Activated B cell treated with CpG ODN at 0.5 μM for 24 hours (primary cell): Measurements from ENCODE around the gene PRLR. TPM values are rescaled to one million over a fixed set of nuclear protein-coding genes. Genes with fewer than 3 reads are reported as not detected.

Experiments used
- ATAC-seq: fragments of 200-7000 bp; cut with Tn5 transposase; one replicate; pipeline ENCODE4 v1.10.0; 2021; ENCODE audit warnings: low read depth, mild to moderate bottlenecking, moderate library complexity
- CTCF ChIA-PET: fragments of 350-600 bp; sonication (Branson Sonifier 250); formaldehyde crosslinking; loops from one replicate; lab custom pipeline; 2021; ENCODE audit warnings: antibody characterized with exemption; lab: Charles Lee
- POLR2A ChIA-PET: fragments of 350-600 bp; sonication (Branson Sonifier 250); formaldehyde crosslinking; loops from one replicate; lab custom pipeline; 2021; ENCODE audit warnings: antibody characterized with exemption; lab: Charles Lee
- DNase-seq: peaks from one replicate; pipeline ENCODE4 v3.0.0; 2022
- H3K27ac Mint-ChIP-seq: one replicate; pipeline ENCODE4 v1.8.0; 2020; ENCODE audit warnings: mixed read lengths
- H3K27me3 Mint-ChIP-seq: one replicate; pipeline ENCODE4 v1.8.0; 2021; ENCODE audit warnings: mixed read lengths
- H3K36me3 Mint-ChIP-seq: one replicate; pipeline ENCODE4 v1.8.0; 2021; ENCODE audit warnings: low read depth, mixed read lengths
- H3K4me1 Mint-ChIP-seq: one replicate; pipeline ENCODE4 v1.8.0; 2021; ENCODE audit warnings: mixed read lengths
- H3K4me3 Mint-ChIP-seq: one replicate; pipeline ENCODE4 v1.8.0; 2020; ENCODE audit warnings: mild to moderate bottlenecking, mixed read lengths
- H3K9me3 Mint-ChIP-seq: one replicate; pipeline ENCODE4 v1.8.0; 2020; ENCODE audit warnings: mixed read lengths
- CTCF ChIP-seq: fragments of 200-600 bp; IDR thresholded peaks from one replicate; pipeline ENCODE4 v1.8.0; 2022; ENCODE audit warnings: antibody characterized with exemption, mild to moderate bottlenecking
- intact Hi-C: fragments of 100-400 bp; cut with micrococcal nuclease; formaldehyde crosslinking; loops from one replicate; pipeline ENCODE4 v1.15.1; 2024
- total RNA-seq: library from RNA; stranded (reverse); gene quantifications from 2 replicates; pipeline ENCODE4 v1.2.3, GENCODE V29; 2022

PRLR gene
- total RNA-seq, 1 donor from 2014 or later: 3.7 TPM

DNA sequence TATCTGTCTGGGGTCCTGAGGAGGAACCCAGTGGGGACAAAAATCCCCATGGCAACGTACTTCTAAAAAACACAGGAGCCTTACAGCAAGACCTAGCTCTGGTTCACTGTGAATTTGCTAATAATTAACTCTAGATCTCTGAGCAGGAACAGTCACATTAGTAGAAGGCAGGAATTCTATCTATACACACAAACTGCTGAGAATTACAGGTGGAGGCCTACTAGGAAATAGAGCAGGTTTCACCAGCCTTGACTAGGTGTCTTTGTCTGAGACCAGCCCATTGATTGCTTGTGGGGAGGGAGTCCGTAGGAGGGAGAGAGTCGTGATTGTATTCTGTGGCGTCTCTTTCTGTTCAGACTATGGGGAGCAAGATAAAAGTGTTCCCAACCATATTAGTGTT is 44.8 kb downstream of the PRLR start:
- no peak overlapping the region for H3K27ac Mint-ChIP-seq
- no peaks in the 10 kb centered on the region for H3K9me3 Mint-ChIP-seq
- POLR2A ChIA-PET: no interaction called here
- no peaks in the 10 kb centered on the region for H3K36me3 Mint-ChIP-seq
- peaks cover 10% of the 10 kb centered on the region for H3K27me3 Mint-ChIP-seq
- TF ChIP-seq CTCF: no peak
- no peak for ATAC-seq
- H3K4me3 Mint-ChIP-seq: no peak overlapping the region
- intact Hi-C loops: no loop called here
- no peaks in the 10 kb centered on the region for H3K4me1 Mint-ChIP-seq
- CTCF ChIA-PET: no interaction called here
- DNase-seq: no peak

DNA sequence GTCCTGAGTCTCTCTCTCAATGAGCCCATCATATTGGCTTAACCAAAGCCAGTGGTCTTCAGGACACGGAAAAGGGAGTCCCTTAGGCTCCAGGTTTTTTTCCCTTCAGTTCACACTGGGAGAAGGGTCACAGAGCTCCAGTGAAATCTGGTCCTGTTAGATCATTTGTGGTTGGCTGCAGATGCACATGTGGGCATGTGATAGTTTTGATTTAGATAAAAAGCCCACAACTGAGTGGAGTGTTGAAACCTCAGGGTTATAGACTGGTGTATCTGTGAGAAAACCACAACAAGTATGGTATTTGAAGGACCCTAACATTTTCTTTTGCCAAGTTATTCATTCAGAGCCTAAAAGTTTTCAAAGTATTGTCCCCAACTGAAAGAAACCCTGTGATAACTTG is 46.7 kb downstream of the PRLR start:
- Mint-ChIP-seq H3K9me3 (no peaks in the 10 kb centered on the region), H3K36me3 (no peaks in the 10 kb centered on the region), H3K27me3 (peaks cover 10% of the 10 kb centered on the region), H3K4me1 (no peaks in the 10 kb centered on the region), H3K27ac (no peak overlapping the region), H3K4me3 (no peak overlapping the region)
- ATAC-seq: no peak
- no peak for DNase-seq
- intact Hi-C loops: loop anchor here (1.0 kb wide), 1 partner anchor 94 kb away; no protein-coding TSS in a partner anchor
- TF ChIP-seq CTCF: no peak
- CTCF ChIA-PET: interaction anchor here (1.1 kb wide), 1 partner anchor 22 kb away, joined by 3 read pairs; no protein-coding TSS in a partner anchor
- POLR2A ChIA-PET: no interaction called here

DNA sequence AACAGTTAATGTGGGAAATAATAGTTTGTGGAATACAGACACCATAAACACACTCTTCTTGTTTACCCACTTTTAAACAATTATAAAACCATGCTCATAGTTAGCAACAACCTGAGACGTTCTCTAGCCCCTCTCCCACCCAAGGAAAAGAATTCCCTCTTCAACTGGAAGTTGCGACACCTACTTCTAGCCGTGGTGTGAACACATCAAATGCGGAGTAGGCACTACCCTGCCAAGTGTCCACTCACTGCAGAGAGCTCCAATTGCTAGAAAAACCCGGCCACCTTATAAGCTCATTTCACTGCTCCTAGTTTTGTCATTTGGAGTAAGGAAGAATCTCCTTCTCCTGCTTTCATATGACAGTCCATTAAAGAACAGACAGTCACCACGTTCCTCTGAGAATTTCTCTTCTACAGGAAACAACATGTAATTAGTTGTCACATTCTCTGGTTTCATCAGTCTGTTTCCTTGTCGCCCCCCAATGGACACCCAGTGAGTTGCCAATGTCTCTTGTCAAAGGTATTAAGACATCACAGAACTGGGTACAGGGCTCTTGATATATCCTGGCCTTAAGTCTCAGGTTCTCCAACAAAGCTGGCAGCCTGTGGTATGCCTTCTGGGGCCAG is 47.3 kb downstream of the PRLR start:
- ATAC-seq (peak; percentile 42), DNase-seq (no peak)
- H3K4me1 Mint-ChIP-seq: no peaks in the 10 kb centered on the region
- no peak for TF ChIP-seq CTCF
- peaks cover 7% of the 10 kb centered on the region for H3K27me3 Mint-ChIP-seq
- POLR2A ChIA-PET: no interaction called here
- H3K36me3 Mint-ChIP-seq: no peaks in the 10 kb centered on the region
- no peak overlapping the region for H3K4me3 Mint-ChIP-seq
- CTCF ChIA-PET: interaction anchor here (1.1 kb wide), 1 partner anchor 21 kb away, joined by 3 read pairs; no protein-coding TSS in a partner anchor
- H3K27ac Mint-ChIP-seq: no peak overlapping the region
- H3K9me3 Mint-ChIP-seq: no peaks in the 10 kb centered on the region
- intact Hi-C loops: loop anchor here (1.0 kb wide), 1 partner anchor 94 kb away; no protein-coding TSS in a partner anchor

DNA sequence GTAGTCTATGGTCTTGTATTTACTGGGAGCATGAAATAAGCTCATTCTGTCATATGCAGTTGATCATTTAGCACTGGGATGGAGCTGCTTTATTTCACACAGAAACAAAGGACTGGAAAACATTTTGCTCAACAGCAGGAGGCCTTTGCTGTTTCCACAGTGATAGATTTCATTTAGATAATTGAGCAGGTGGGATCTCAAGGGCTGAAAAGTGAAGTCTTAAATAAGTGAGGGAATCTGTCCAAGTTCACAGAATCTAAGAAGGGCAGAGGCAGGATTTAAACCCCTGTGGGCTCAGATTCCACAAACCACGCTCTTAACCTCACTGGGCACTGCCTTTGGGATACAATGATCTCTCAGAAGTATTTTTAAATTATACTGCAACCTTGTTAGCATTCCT is 47.8 kb downstream of the PRLR start:
- Mint-ChIP-seq H3K27me3 (peaks cover 7% of the 10 kb centered on the region), H3K36me3 (no peaks in the 10 kb centered on the region), H3K4me3 (no peak overlapping the region), H3K9me3 (no peaks in the 10 kb centered on the region), H3K27ac (no peak overlapping the region), H3K4me1 (no peaks in the 10 kb centered on the region)
- POLR2A ChIA-PET: no interaction called here
- no peak for TF ChIP-seq CTCF
- no peak for DNase-seq
- intact Hi-C loops: no loop called here
- CTCF ChIA-PET: no interaction called here
- ATAC-seq: no peak

DNA sequence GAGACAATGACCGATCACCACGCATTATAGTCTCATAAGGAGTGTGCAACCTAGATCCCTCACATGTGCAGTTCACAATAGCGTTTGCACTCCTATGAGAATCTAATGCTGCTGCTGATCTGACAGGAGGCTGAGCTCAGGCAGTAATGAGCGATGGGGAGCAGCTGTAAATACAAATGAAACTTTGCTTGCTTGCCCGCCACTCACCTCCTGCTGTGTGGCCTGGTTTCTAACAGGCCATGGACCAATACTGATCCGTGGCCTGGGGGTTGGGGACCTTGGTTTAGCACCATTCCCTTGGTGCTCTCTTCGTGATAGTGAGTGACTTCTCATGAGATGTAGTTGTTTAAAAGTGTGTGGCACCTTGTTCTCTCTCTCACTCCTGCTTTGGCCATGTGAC is 50.2 kb downstream of the PRLR start:
- POLR2A ChIA-PET: no interaction called here
- Mint-ChIP-seq H3K4me1 (no peaks in the 10 kb centered on the region), H3K4me3 (no peak overlapping the region), H3K36me3 (no peaks in the 10 kb centered on the region), H3K27ac (no peak overlapping the region), H3K27me3 (peaks cover 4% of the 10 kb centered on the region), H3K9me3 (peaks cover 2% of the 10 kb centered on the region)
- TF ChIP-seq CTCF: no peak
- DNase-seq (no peak), ATAC-seq (no peak)
- CTCF ChIA-PET: no interaction called here
- intact Hi-C loops: no loop called here
